Measurements from ENCODE around the gene SLC29A2. TPM values are rescaled to one million over a fixed set of nuclear protein-coding genes. Genes with fewer than 3 reads are reported as not detected.
A peak's percentile ranks its signal among the peaks of the same experiment; 100 is the strongest.
"Not testable (repeated sequence)": the region's sequence is repeated elsewhere in the genome, so short reads cannot be mapped to it uniquely, and the experiment has no call there.

Gene SLC29A2
- total RNA-seq, 4 donors from 2014 or later = 1.8 to 2.7 (median 2.4) TPM

GRCh38 chr11:66393954-66394353, 22.4 kb upstream of the SLC29A2 start:
- TF ChIP-seq POLR2A (IDR thresholded peaks at IDR 0.05) = no peak
- no peak for TF ChIP-seq CTCF (IDR thresholded peaks at IDR 0.05)
- H3K4me3 ChIP-seq (ENCODE audit: low read depth, poor library complexity, severe bottlenecking) = no peak overlapping the region
- intact Hi-C loops (cut with DNase I; ENCODE audit: low total_unique reads) = no loop called here
- WGBS, 2 donors = 69 to 80% methylated on average over 3 of the region's 3 CpGs
- no peak for DNase-seq (ENCODE audit: low spot score in 2 of 2)

GRCh38 chr11:66391322-66391721, 19.8 kb upstream of the SLC29A2 start:
- WGBS, 2 donors = 72 to 81% methylated on average over 6 of the region's 6 CpGs
- DNase-seq (ENCODE audit: low spot score in 2 of 2) = no peak
- intact Hi-C loops (cut with DNase I; ENCODE audit: low total_unique reads) = no loop called here
- H3K4me3 ChIP-seq (ENCODE audit: low read depth, poor library complexity, severe bottlenecking) = no peak overlapping the region
- TF ChIP-seq CTCF (IDR thresholded peaks at IDR 0.05) (no peak), POLR2A (IDR thresholded peaks at IDR 0.05) (no peak)

GRCh38 chr11:66388780-66389386, 17.3 kb upstream of the SLC29A2 start:
- TF ChIP-seq POLR2A (IDR thresholded peaks at IDR 0.05) (no peak), CTCF (IDR thresholded peaks at IDR 0.05) (no peak)
- 23 to 27% methylated on average over 8 of the region's 8 CpGs for WGBS, 2 donors
- intact Hi-C loops (cut with DNase I; ENCODE audit: low total_unique reads) = loop anchor here (5.0 kb wide), 1 partner anchor 82 kb away; no protein-coding TSS in a partner anchor

GRCh38 chr11:66386171-66387069, 14.9 kb upstream of the SLC29A2 start:
- DNase-seq (ENCODE audit: low spot score in 2 of 2) = peak; percentile 89 to 97
- TF ChIP-seq POLR2A (IDR thresholded peaks at IDR 0.05) (no peak), CTCF (IDR thresholded peaks at IDR 0.05) (peak in 1 of 3 donors; percentile 59)
- intact Hi-C loops (cut with DNase I; ENCODE audit: low total_unique reads) = loop anchor here (5.0 kb wide), 1 partner anchor 79 kb away; no protein-coding TSS in a partner anchor
- 5 to 7% methylated on average over 20 of the region's 20 CpGs for WGBS, 2 donors
- no peak overlapping the region for H3K4me3 ChIP-seq (ENCODE audit: low read depth, poor library complexity, severe bottlenecking)

More at GRCh38 chr11:66388780-66389386, 17.3 kb upstream of the SLC29A2 start:
- no peak overlapping the region for H3K4me3 ChIP-seq (ENCODE audit: low read depth, poor library complexity, severe bottlenecking)
- DNase-seq (ENCODE audit: low spot score in 2 of 2) = peak; percentile 56 to 90

GRCh38 chr11:66384316-66384715, 12.8 kb upstream of the SLC29A2 start:
- H3K4me3 ChIP-seq (ENCODE audit: low read depth, poor library complexity, severe bottlenecking); intact Hi-C loops (cut with DNase I; ENCODE audit: low total_unique reads); DNase-seq (ENCODE audit: low spot score in 2 of 2): not testable (repeated sequence)
- WGBS, 2 donors = 86 to 89% methylated on average over 13 of the region's 13 CpGs

GRCh38 chr11:66380264-66380663, 8.7 kb upstream of the SLC29A2 start:
- WGBS, 2 donors = 20 to 23% methylated on average over 7 of the region's 7 CpGs
- H3K4me3 ChIP-seq (ENCODE audit: low read depth, poor library complexity, severe bottlenecking); intact Hi-C loops (cut with DNase I; ENCODE audit: low total_unique reads); DNase-seq (ENCODE audit: low spot score in 2 of 2): not testable (repeated sequence)

GRCh38 chr11:66373690-66374287, 2.2 kb upstream of the SLC29A2 start:
- H3K4me3 ChIP-seq (ENCODE audit: low read depth, poor library complexity, severe bottlenecking); DNase-seq (ENCODE audit: low spot score in 2 of 2); intact Hi-C loops (cut with DNase I; ENCODE audit: low total_unique reads): not testable (repeated sequence)
- WGBS, 2 donors = 68% methylated on average over 9 of the region's 9 CpGs
